A549 (cell line): ENCODE data around the gene PTPRK.

Source experiments
- BHLHE40 ChIP-seq: IDR thresholded peaks from 2 replicates; pipeline ENCODE4 v1.6.1; 2012; ENCODE audit warnings: low read depth, low read length, inconsistent platforms
- CBX2 ChIP-seq: fragments of 200-600 bp; sonication (generic); IDR thresholded peaks from 2 replicates; pipeline ENCODE4 v1.6.1; 2016; ENCODE audit warnings: low read depth, mild to moderate bottlenecking, borderline replicate concordance
- CEBPB ChIP-seq, 2 experiments: fragments of >200 bp in 1 of 2; sonication (Bioruptor Twin) in 1 of 2; formaldehyde crosslinking in 1 of 2; IDR thresholded peaks; 2 replicates each; pipeline ENCODE4 v1.6.1; 2012 to 2016
- CTCF ChIP-seq: fragments of >200 bp; sonication (Bioruptor Twin); formaldehyde crosslinking; IDR thresholded peaks from 3 replicates; pipeline ENCODE4 v1.5.1; 2016
- ELK1 ChIP-seq: fragments of 150-350 bp; IDR thresholded peaks from 2 replicates; pipeline ENCODE4 v1.6.1; 2014; ENCODE audit warnings: low read depth, mild to moderate bottlenecking, low read length
- PBX3 ChIP-seq: IDR thresholded peaks from 2 replicates; pipeline ENCODE4 v1.6.1; 2012
- POLR2A ChIP-seq: IDR thresholded peaks from 2 replicates; pipeline ENCODE4 v1.6.1; 2012; ENCODE audit warnings: mild to moderate bottlenecking, low read length

GRCh38 chr6:128500749-128501600 is 19.4 kb downstream of the PTPRK start:
- TF ChIP-seq ELK1 (no peak), CBX2 (no peak), CTCF (no peak), BHLHE40 (no peak), POLR2A (no peak), CEBPB (IDR thresholded peaks at IDR 0.05) (no peak), PBX3 (no peak)
